GM21526 (cell line): Measurements from ENCODE around the gene FAM131C.
"Not testable (repeated sequence)": the region's sequence is repeated elsewhere in the genome, so short reads cannot be mapped to it uniquely, and the experiment has no call there.

Experiments
- ATAC-seq: cut with Tn5 transposase; IDR thresholded peaks from one replicate; pipeline ENCODE4 v1.9.1; 2021; ENCODE audit warnings: moderate library complexity; ENCODE audit not compliant: unreplicated experiment, low FRiP score

FAM131C gene

GRCh38 chr1:16107039-16107438, 33.6 kb upstream of the FAM131C start:
- not testable (repeated sequence) for ATAC-seq

- no peak for ATAC-seq
Observed at GRCh38 chr1:16101623-16102022, 28.2 kb upstream of the FAM131C start.

GRCh38 chr1:16099412-16099811, 26.0 kb upstream of the FAM131C start:
- no peak for ATAC-seq

GRCh38 chr1:16095447-16095846, 22.0 kb upstream of the FAM131C start:
- ATAC-seq: no peak

- no peak for ATAC-seq
Observed at GRCh38 chr1:16094453-16095158, 21.2 kb upstream of the FAM131C start.

GRCh38 chr1:16093611-16094010, 20.2 kb upstream of the FAM131C start:
- no peak for ATAC-seq

- ATAC-seq: no peak
Observed at GRCh38 chr1:16092923-16093511, 19.6 kb upstream of the FAM131C start.

- ATAC-seq: no peak
Observed at GRCh38 chr1:16092097-16092922, 18.9 kb upstream of the FAM131C start.

GRCh38 chr1:16091296-16091695, 17.8 kb upstream of the FAM131C start:
- ATAC-seq: no peak

GRCh38 chr1:16090076-16090826, 16.8 kb upstream of the FAM131C start:
- no peak for ATAC-seq

- ATAC-seq: no peak
Observed at GRCh38 chr1:16088996-16089395, 15.5 kb upstream of the FAM131C start.

GRCh38 chr1:16088351-16088911, 15.0 kb upstream of the FAM131C start:
- ATAC-seq: no peak

- ATAC-seq: no peak
Observed at GRCh38 chr1:16087733-16088132, 14.3 kb upstream of the FAM131C start.

- ATAC-seq: no peak
Observed at GRCh38 chr1:16085522-16085921, 12.1 kb upstream of the FAM131C start.

GRCh38 chr1:16083486-16083885, 10.0 kb upstream of the FAM131C start:
- ATAC-seq: no peak

- no peak for ATAC-seq
Observed at GRCh38 chr1:16082283-16083038, 9.0 kb upstream of the FAM131C start.

GRCh38 chr1:16081636-16082035, 8.2 kb upstream of the FAM131C start:
- ATAC-seq: no peak

- no peak for ATAC-seq
Observed at GRCh38 chr1:16080422-16081150, 7.1 kb upstream of the FAM131C start.
